HepG2 (cell line): ENCODE results near the gene KAZN. TPM values are rescaled to one million over a fixed set of nuclear protein-coding genes. Genes with fewer than 3 reads are reported as not detected.

Source experiments
- ATAC-seq: fragments of 200-7000 bp; cut with Tn5 transposase; 3 replicates; pipeline ENCODE4 v1.9.1; 2020; ENCODE audit warnings: mild to moderate bottlenecking, moderate library complexity
- BruUV-seq: library from RNA; stranded (reverse); fragments of 400-500 nt; replicated peaks from 2 replicates; lab custom pipeline; 2021; lab: Mats Ljungman, UMichigan
- CTCF ChIA-PET: fragments of 300-600 bp; formaldehyde crosslinking; extraction: SDS; loops from one replicate; lab custom pipeline; 2021; ENCODE audit warnings: low total read pairs, inconsistent platforms, low intra/inter-chr PET ratio; lab: Yijun Ruan, JAX
- POLR2A ChIA-PET: fragments of 350-600 bp; sonication (Branson Sonifier 250); formaldehyde crosslinking; loops from one replicate; lab custom pipeline; 2020; ENCODE audit warnings: antibody characterized with exemption, inconsistent platforms; lab: Yijun Ruan, JAX
- DNase-seq: peaks from one replicate; pipeline ENCODE4 v3.0.0-alpha.2; 2015; ENCODE audit warnings: low spot score
- FAIRE-seq: peaks from 3 replicates; lab custom pipeline; 2011; peaks lifted over from hg19 to GRCh38; lab: Jason Lieb, UNC
- H2AFZ ChIP-seq: one replicate; pipeline ENCODE4 v1.6.1; 2011; ENCODE audit warnings: low read length, inconsistent platforms
- H3K27ac ChIP-seq: fragments of 300-600 bp; 3 replicates; pipeline ENCODE4 v1.8.0; 2011; ENCODE audit warnings: mixed run types, mild to moderate bottlenecking, mixed read lengths, low read length, inconsistent platforms; ENCODE audit not compliant: insufficient read depth; ENCODE audit errors: extremely low read length
- H3K27me3 ChIP-seq, 2 experiments: fragments of 200-600 bp in 1 of 2; 2 replicates in 1 of 2; 3 replicates in 1 of 2; pipeline versions ENCODE4 v1.6.0 to v1.8.0; 2011; ENCODE audit warnings: low read length in 2 of 2, mild to moderate bottlenecking in 2 of 2, moderate library complexity in 2 of 2, inconsistent platforms in 1 of 2; ENCODE audit not compliant: insufficient read depth in 2 of 2, control insufficient read depth in 1 of 2
- H3K36me3 ChIP-seq, 2 experiments: fragments of 200-600 bp in 1 of 2; replicated peaks in 1 of 2; 2 replicates in 1 of 2; 3 replicates in 1 of 2; pipeline versions ENCODE4 v1.5.1 to v1.8.0; 2011; ENCODE audit warnings: low read length in 2 of 2, inconsistent platforms in 1 of 2; ENCODE audit not compliant: insufficient read depth in 2 of 2, control insufficient read depth in 1 of 2
- H3K4me1 ChIP-seq: 2 replicates; pipeline ENCODE4 v1.5.1; 2012; ENCODE audit warnings: low read length, inconsistent platforms; ENCODE audit not compliant: insufficient read depth
- H3K4me2 ChIP-seq: 2 replicates; pipeline ENCODE4 v1.6.0; 2011; ENCODE audit warnings: low read depth, low read length, inconsistent platforms
- H3K4me3 ChIP-seq, 3 experiments: fragments of 200-600 bp in 1 of 3; sonication (generic), shearing (Covaris generic) in 1 of 3; replicated peaks in 1 of 3; 2 replicates each; pipeline ENCODE4 v1.5.1; 2011 to 2016; ENCODE audit warnings: low read length in 3 of 3, inconsistent platforms in 2 of 3, low read depth in 2 of 3, mild to moderate bottlenecking in 2 of 3, control low read depth in 1 of 3, mixed read lengths in 1 of 3; ENCODE audit not compliant: insufficient read depth in 1 of 3
- H3K79me2 ChIP-seq: one replicate; pipeline ENCODE4 v1.6.1; 2011; ENCODE audit warnings: low read length, inconsistent platforms; ENCODE audit not compliant: insufficient read depth
- H3K9ac ChIP-seq: 2 replicates; pipeline ENCODE4 v1.6.0; 2011; ENCODE audit warnings: mild to moderate bottlenecking, low read depth, low read length, inconsistent platforms; ENCODE audit not compliant: insufficient read depth
- H3K9me3 ChIP-seq: 2 replicates; pipeline ENCODE4 v1.5.1; 2012; ENCODE audit warnings: mild to moderate bottlenecking, low read length
- H4K20me1 ChIP-seq: 2 replicates; pipeline ENCODE4 v1.6.0; 2011; ENCODE audit warnings: inconsistent platforms, mild to moderate bottlenecking, low read length, moderate library complexity; ENCODE audit not compliant: insufficient read depth
- BATF2 ChIP-seq: sonication (generic); formaldehyde crosslinking; IDR thresholded peaks from 2 replicates; pipeline ENCODE4 v1.8.0; 2022; ENCODE audit warnings: mild to moderate bottlenecking, missing genetic modification reagents, moderate library complexity
- CCDC6 ChIP-seq: sonication (generic); formaldehyde crosslinking; IDR thresholded peaks from 2 replicates; pipeline ENCODE4 v1.8.1; 2022; ENCODE audit warnings: mild to moderate bottlenecking, missing genetic modification reagents, moderate library complexity
- FOXP4 ChIP-seq: sonication (generic); formaldehyde crosslinking; IDR thresholded peaks from 2 replicates; pipeline ENCODE4 v1.4.0; 2020; ENCODE audit warnings: missing genetic modification reagents
- GFI1 ChIP-seq: sonication (generic); formaldehyde crosslinking; IDR thresholded peaks from 2 replicates; pipeline ENCODE4 v1.5.0; 2020; ENCODE audit warnings: missing genetic modification reagents, mild to moderate bottlenecking, borderline replicate concordance
- HNF4A ChIP-seq: sonication (generic); formaldehyde crosslinking; IDR thresholded peaks from 2 replicates; pipeline ENCODE4 v1.4.0; 2020; ENCODE audit warnings: missing genetic modification reagents
- IKZF1 ChIP-seq: fragments of 450-650 bp; IDR thresholded peaks from 2 replicates; pipeline ENCODE4 v1.7.1; 2016
- JUNB ChIP-seq: sonication (generic); formaldehyde crosslinking; IDR thresholded peaks from 2 replicates; pipeline ENCODE4 v1.8.0; 2022; ENCODE audit warnings: missing genetic modification reagents, mild to moderate bottlenecking, borderline replicate concordance
- MTA3 ChIP-seq: sonication (generic); formaldehyde crosslinking; IDR thresholded peaks from 2 replicates; pipeline ENCODE4 v1.4.0; 2020; ENCODE audit warnings: missing genetic modification reagents
- NCOA5 ChIP-seq: sonication (generic); formaldehyde crosslinking; IDR thresholded peaks from 2 replicates; pipeline ENCODE4 v1.4.0; 2020; ENCODE audit warnings: missing genetic modification reagents
- NRL ChIP-seq: sonication (generic); formaldehyde crosslinking; IDR thresholded peaks from 2 replicates; pipeline ENCODE4 v1.5.0; 2020; ENCODE audit warnings: missing genetic modification reagents, mild to moderate bottlenecking, moderate library complexity, borderline replicate concordance
- RBM39 ChIP-seq: fragments of 200-400 bp; formaldehyde crosslinking; IDR thresholded peaks from one replicate; pipeline ENCODE4 v1.6.1; 2018; ENCODE audit warnings: antibody characterized with exemption, mild to moderate bottlenecking, low read depth, low read length; ENCODE audit not compliant: poor library complexity, severe bottlenecking
- ZNF432 ChIP-seq: sonication (generic); formaldehyde crosslinking; IDR thresholded peaks from 2 replicates; pipeline ENCODE4 v1.5.0; 2020; ENCODE audit warnings: missing genetic modification reagents, mild to moderate bottlenecking, borderline replicate concordance
- ZNF501 ChIP-seq: sonication (generic); formaldehyde crosslinking; IDR thresholded peaks from 2 replicates; pipeline ENCODE4 v1.5.1; 2020; ENCODE audit warnings: mild to moderate bottlenecking, moderate library complexity, missing genetic modification reagents
- ZNF780A ChIP-seq: sonication (generic); formaldehyde crosslinking; IDR thresholded peaks from 2 replicates; pipeline ENCODE4 v1.8.0; 2022; ENCODE audit warnings: mild to moderate bottlenecking, missing genetic modification reagents, moderate library complexity
- WGBS: methylation state at CpG from one replicate; pipeline ENCODE4 v1.1.6; 2017; ENCODE audit warnings: low lambda C conversion rate; 5-methylcytosine and 5-hydroxymethylcytosine counted together
- in situ Hi-C: cut with HindIII; loops from 2 replicates; pipeline ENCODE4 v1.10.0; 2017; ENCODE audit warnings: low pct_unique_long_range_greater_than_20kb; ENCODE audit not compliant: extremely low pct_ligation_motif_present
- intact Hi-C: fragments of 100-400 bp; cut with micrococcal nuclease; formaldehyde crosslinking; loops from one replicate; pipeline ENCODE4 v1.10.0; 2022; ENCODE audit not compliant: unreplicated experiment
- polyA plus RNA-seq, 8 experiments: library from polyadenylated mRNA; depleted of rRNA in 3 of 8; stranded (reverse) in 7 of 8; unstranded in 1 of 8; fragments of >200 nt; fragmentation: Illumina TruSeq in 4 of 8; extraction: Trizol in 4 of 8; gene quantifications; 2 replicates each; pipeline versions ENCODE4 v1.2.1 to v1.2.3, GENCODE V29; 2011 to 2016; ENCODE audit warnings: low read depth in 4 of 8, missing spikeins in 1 of 8, mixed read lengths in 1 of 8; ENCODE audit not compliant: insufficient read depth in 1 of 8
- total RNA-seq, 5 experiments: library from RNA; depleted of rRNA; stranded (reverse); fragments of >200 nt; fragmentation: Illumina TruSeq; extraction: Trizol; gene quantifications; 2 replicates each; pipeline ENCODE4 v1.2.3, GENCODE V29; 2016; ENCODE audit warnings: low read depth in 1 of 5

The KAZN gene
- total and polyA plus RNA-seq, 2 of the 13 experiments (the other 11 are each of a cell fraction or from before 2014, with no cell fraction given) = 10.4 to 13.5 TPM

GRCh38 chr1:14710331-14710730 is 111.8 kb downstream of the KAZN start:
- no peak for FAIRE-seq

DNA sequence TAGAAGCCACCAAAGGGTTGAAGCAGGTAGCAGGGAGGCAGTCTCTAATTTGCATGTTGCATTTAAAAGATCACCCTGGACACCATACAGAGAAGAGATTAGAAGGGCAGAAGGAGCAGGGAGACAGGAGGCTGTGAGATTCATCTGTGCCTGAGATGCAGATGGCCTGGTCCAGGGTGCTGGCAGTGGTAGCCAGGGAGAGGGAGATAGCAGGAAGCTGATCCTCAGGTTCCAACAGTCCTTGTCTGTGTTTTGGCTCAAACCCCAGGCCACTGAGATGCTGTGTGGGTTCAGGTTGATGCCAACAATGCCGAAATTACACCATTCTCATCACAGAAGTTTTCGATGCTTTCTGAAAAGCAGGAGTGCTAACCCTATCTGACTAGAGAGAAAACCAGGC is 113.7 kb downstream of the KAZN start:
- Histone ChIP-seq H3K36me3 (no peaks in the 10 kb centered on the region), H3K9me3 (no peaks in the 10 kb centered on the region), H2AFZ (no peak overlapping the region), H3K27ac (no peak overlapping the region), H3K27me3 (peaks cover 0 to 51% of the 10 kb centered on the region in 2 experiments; a peak in 3 of 5 replicates), H3K79me2 (no peaks in the 10 kb centered on the region), H4K20me1 (no peaks in the 10 kb centered on the region), H3K4me2 (no peak overlapping the region), H3K4me1 (no peaks in the 10 kb centered on the region), H3K4me3 (no peak overlapping the region), H3K9ac (no peak overlapping the region)
- no peak for TF ChIP-seq FOXP4 (CRISPR knock-in tag)
- no peak for TF ChIP-seq BATF2 (CRISPR knock-in tag)
- no peak for TF ChIP-seq IKZF1
- no peak for TF ChIP-seq CCDC6 (CRISPR knock-in tag)
- TF ChIP-seq NRL (CRISPR knock-in tag) = no peak
- no TSS peak for BruUV-seq
- DNase-seq (no peak), ATAC-seq (no peak), FAIRE-seq (no peak)
- ChIA-PET CTCF (no interaction called here), POLR2A (no interaction called here)
- in situ Hi-C loops = no loop called here
- 0% methylated on average over 2 of the region's 2 CpGs for WGBS
- intact Hi-C loops = no loop called here

More at GRCh38 chr1:14710331-14710730, 111.8 kb downstream of the KAZN start:
- H3K4me3 ChIP-seq = no peak overlapping the region
- TF ChIP-seq NCOA5 (CRISPR knock-in tag) = no peak
- no peak for TF ChIP-seq GFI1 (CRISPR knock-in tag)
- no peak for TF ChIP-seq HNF4A (CRISPR knock-in tag)
- TF ChIP-seq ZNF501 (CRISPR knock-in tag) = no peak
- no peak for TF ChIP-seq ZNF432 (CRISPR knock-in tag)
- TF ChIP-seq RBM39 = no peak
- no peak for TF ChIP-seq JUNB (CRISPR knock-in tag)
- no peak for TF ChIP-seq ZNF780A
- no peak for TF ChIP-seq MTA3
- WGBS = 1% methylated on average over 6 of the region's 6 CpGs
- ATAC-seq (no peak), DNase-seq (no peak)
- H3K79me2 ChIP-seq = no peaks in the 10 kb centered on the region
- no TSS peak for BruUV-seq
- ChIA-PET CTCF (no interaction called here), POLR2A (no interaction called here)
- no peaks in the 10 kb centered on the region for H4K20me1 ChIP-seq
- H3K4me2 ChIP-seq = no peak overlapping the region
- intact Hi-C loops = no loop called here
- no peak overlapping the region for H3K27ac ChIP-seq
- no peak overlapping the region for H2AFZ ChIP-seq
- peaks cover 0 to 36% of the 10 kb centered on the region in 2 experiments; a peak in 2 of 5 replicates for H3K27me3 ChIP-seq
- H3K9ac ChIP-seq = no peak overlapping the region
- no peaks in the 10 kb centered on the region for H3K36me3 ChIP-seq
- in situ Hi-C loops = no loop called here
- H3K9me3 ChIP-seq = no peaks in the 10 kb centered on the region
- H3K4me1 ChIP-seq = no peaks in the 10 kb centered on the region
